ENCODE measurements around the gene SESN1.

The SESN1 gene

DNA sequence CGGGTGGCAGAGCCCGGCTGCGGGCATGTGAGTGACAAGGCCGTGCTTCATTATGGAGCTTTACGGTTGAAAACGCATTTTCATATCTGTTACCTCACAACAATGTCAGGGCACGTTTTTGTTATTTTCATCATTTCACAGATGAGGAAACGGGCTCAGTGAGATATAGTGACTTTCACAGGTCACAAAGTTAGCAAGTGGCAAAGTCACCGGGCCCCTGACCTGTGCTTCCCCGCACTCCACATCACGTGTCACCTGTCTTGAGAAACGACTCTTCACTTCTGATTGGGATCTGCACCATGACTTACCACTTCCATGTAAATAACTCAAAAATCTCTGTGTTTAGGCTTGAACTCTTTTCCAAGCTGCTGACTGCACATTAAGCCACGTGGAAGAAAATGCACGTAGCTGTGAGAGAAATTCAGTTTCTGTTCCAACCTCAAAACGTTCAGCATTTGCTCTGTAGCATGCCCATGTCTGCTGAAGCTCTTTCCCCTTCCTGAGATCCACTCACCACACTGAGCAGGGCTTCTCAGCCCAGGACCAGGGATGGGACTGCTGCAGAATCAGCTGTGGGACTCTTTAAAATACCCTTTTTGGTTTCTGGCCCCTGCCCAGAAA is 139.2 kb downstream of the SESN1 start:
- DNase-seq = no peak

GRCh38 chr6:108953681-108954080 is 141.0 kb downstream of the SESN1 start:
- DNase-seq = no peak

- no peak for DNase-seq
Observed at GRCh38 chr6:108952776-108953486, 141.7 kb downstream of the SESN1 start.

GRCh38 chr6:108951351-108951953 is 143.2 kb downstream of the SESN1 start:
- DNase-seq = no peak

GRCh38 chr6:108948181-108948661 is 146.4 kb downstream of the SESN1 start:
- DNase-seq = no peak

GRCh38 chr6:108947114-108947854 is 147.4 kb downstream of the SESN1 start:
- no peak for DNase-seq

GRCh38 chr6:108946695-108947094 is 148.0 kb downstream of the SESN1 start:
- no peak for DNase-seq

DNA sequence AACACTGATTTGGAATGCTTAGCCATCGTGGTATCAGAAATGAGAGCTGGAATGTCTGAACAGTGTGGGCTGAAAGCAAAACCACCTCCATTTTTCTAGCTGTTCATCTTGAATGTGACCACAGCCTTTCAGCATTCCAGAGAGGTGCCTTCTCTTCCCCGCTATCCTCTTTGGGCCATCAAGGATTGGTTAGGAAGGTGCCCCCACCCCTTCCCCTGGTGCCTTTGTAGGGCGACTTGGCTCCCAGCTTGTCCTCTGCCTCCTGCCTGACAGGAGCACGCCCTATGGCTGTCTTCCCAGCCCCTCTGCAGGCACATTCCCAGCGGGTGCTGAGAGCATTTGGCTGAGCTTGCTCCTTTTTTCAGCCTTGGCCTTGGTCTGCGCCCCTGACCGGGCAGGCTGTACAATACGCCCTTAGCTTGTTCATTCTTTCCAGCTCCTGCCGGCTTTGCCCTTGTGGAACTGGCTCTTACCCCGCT is 148.9 kb downstream of the SESN1 start:
- DNase-seq = no peak

- no peak for DNase-seq
Observed at GRCh38 chr6:108944707-108945680, 149.7 kb downstream of the SESN1 start.

DNA sequence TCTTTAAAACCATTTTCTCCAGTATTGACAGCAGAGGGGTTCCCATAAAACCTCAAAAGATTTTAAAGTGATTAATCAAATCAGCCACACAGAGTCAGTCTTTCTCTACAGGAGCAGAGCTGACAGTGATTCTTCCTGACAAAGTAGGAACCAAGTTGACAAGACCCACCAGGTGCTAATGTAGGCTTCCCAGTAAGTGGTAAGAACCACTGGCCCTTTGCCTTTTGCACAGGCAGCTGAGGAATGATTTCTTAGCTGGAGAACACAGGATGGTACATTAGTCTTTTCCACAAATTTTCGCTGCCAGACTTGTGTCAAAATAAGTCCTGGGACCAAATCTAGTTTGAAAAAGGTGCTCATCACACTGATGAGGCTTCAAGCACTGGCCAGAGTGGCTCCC is 150.6 kb downstream of the SESN1 start:
- no peak for DNase-seq

DNA sequence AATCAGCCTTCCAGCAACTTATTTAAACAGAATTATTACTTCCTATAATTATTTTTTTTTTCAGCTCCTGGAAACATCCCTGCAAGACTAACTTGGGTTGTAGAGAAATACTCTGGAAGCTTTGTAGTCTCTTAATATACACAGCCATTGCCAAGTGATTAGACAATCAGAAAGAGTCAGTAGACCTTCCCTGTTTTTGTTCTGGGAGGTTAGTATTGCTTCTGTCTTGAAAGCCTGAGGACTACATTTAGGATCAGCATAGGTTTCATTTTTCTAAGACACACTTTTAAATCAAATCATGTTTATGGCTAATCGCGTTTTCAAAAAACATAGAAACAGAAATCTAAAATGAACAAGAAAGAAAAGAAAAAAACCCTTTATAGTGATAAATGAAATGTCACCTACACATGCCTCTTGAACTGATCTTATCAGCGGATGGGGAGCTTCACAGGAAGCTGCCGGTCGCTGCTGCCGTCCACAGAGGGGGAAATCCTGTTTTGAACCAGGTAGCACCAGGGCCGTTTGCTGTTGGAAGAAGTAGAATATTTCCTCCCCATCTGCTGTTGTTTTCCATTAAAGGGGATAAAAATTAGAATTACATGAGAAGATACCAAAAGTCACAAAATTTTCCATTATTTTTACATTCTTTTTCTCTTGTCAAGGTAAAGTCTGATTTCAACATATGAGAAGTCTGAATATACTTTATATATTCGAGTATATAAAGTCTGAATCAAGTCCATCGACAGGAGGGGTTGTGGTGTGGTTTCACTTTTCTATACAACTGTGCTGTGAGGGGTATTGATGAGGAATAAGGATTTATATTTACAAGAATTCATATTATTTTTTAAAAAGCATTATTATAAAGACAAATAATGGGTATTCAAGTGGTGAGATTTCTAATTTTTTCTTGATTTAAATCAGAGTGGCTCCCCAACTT is 151.8 kb downstream of the SESN1 start:
- DNase-seq = peak; percentile 32

GRCh38 chr6:108941859-108942258 is 152.8 kb downstream of the SESN1 start:
- DNase-seq = no peak

DNA sequence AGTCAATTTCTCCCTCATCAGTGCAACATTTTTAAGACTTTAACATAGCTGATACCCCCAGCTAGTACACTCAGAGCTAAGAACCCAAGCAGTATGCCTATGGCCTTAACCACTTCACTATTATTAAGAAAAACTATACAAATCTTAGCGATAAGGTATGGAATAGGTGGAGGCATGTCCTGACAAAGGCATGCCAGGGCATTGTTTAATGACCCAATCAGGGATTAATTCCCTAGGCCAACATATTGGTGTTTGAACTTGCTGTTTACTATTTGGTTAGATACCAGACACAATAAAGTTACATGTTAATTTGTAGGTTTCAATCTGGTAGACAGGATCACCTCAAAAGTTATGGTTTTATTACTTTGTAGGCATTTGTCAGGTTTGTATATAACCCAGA is 153.4 kb downstream of the SESN1 start:
- no peak for DNase-seq

GRCh38 chr6:108940741-108941140 is 153.9 kb downstream of the SESN1 start:
- no peak for DNase-seq

GRCh38 chr6:108937170-108937569 is 157.5 kb downstream of the SESN1 start:
- DNase-seq = no peak

Data from activated gamma-delta T cell (primary cell).